ENCODE measurements around the gene ENG.

Gene ENG

DNA sequence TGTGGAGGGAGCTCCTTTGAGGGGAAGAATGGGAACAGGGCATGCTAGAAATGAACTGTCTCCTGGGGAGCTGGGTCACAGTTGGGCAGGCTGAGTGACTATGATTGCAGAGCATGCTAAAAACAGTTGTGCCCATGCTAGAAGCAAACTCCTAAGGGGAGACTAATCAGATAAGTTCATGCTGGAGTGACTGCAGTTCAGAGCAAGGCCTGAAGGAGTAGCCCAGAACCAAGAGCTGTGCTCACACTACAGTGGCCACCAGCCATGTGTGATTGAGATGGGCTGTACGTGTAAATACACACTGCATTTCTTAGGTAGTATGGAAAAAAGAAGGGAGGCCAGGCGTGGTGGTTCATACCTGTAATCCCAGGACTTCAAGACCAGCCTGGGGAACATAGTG, 33.3 kb upstream of the ENG start:
- H3K9me3 ChIP-seq (ENCODE audit: insufficient read depth, low read length, severe bottlenecking): peaks cover 2% of the 10 kb centered on the region
- no peaks in the 10 kb centered on the region for H3K4me1 ChIP-seq (ENCODE audit: insufficient read depth, low read length)
- peaks cover 28% of the 10 kb centered on the region for H3K36me3 ChIP-seq (ENCODE audit: insufficient read depth, low read length)
- ATAC-seq (ENCODE audit: insufficient read depth, low read depth) (0 out of 3 replicates have a peak, but pooled peaks have one; percentile 31), DNase-seq (no peak)
- no peaks in the 10 kb centered on the region for H3K79me2 ChIP-seq (ENCODE audit: insufficient read depth, low read length)
- H4K20me1 ChIP-seq (ENCODE audit: insufficient read depth, low read length): no peaks in the 10 kb centered on the region
- H3K27me3 ChIP-seq (ENCODE audit: insufficient read depth, low read length, poor library complexity): no peaks in the 10 kb centered on the region
- H3K27ac ChIP-seq (ENCODE audit: low read length): no peak overlapping the region
- no peak overlapping the region for H3K4me2 ChIP-seq (ENCODE audit: insufficient read depth, low read length)
- H2AFZ ChIP-seq (ENCODE audit: low read depth, low read length): no peak overlapping the region
- H3K4me3 ChIP-seq (ENCODE audit: low read depth in 1 of 2, low read length in 2 of 2): no peak overlapping the region
- no peak for TF ChIP-seq CTCF (IDR thresholded peaks at IDR 0.05; ENCODE audit: borderline replicate concordance, extremely low read depth, low read length, poor library complexity, severe bottlenecking)
- no peak for TF ChIP-seq EZH2 (IDR thresholded peaks at IDR 0.05; ENCODE audit: borderline replicate concordance, low read depth, low read length, severe bottlenecking)
- no peak overlapping the region for H3K9ac ChIP-seq (ENCODE audit: low read depth, low read length)

DNA sequence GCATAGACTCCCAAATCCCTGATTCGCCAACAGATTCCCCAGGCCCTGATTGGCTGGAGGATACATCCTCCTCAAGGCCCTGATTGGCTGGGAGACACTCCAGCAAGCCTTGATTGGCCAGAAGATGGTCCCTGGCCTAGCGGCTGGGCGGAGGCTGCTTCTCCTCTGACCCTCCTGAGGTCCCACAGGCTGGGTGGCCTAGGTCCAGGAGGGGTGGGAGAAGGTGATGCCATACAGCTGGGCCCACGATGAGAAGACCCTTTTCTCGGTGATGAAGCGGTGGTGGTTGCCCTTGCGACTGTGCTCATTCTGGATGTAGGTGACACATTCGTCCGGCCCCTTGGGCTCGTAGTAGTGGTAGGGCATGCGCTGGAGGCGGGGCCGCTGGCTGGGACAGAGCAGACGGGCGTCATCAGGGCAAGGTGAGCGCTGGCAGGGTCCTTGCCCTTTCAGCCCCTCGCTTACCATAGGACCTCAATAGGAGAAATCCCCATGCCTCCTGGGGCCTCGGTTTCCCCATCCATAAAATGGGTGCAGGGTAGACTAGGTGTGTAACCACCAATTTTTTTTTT, 32.0 kb upstream of the ENG start:
- DNase-seq (no peak), ATAC-seq (ENCODE audit: insufficient read depth, low read depth) (no peak)
- no peak overlapping the region for H3K4me2 ChIP-seq (ENCODE audit: insufficient read depth, low read length)
- H2AFZ ChIP-seq (ENCODE audit: low read depth, low read length): no peak overlapping the region
- H3K27me3 ChIP-seq (ENCODE audit: insufficient read depth, low read length, poor library complexity): no peaks in the 10 kb centered on the region
- H3K4me1 ChIP-seq (ENCODE audit: insufficient read depth, low read length): no peaks in the 10 kb centered on the region
- H4K20me1 ChIP-seq (ENCODE audit: insufficient read depth, low read length): no peaks in the 10 kb centered on the region
- peaks cover 25% of the 10 kb centered on the region for H3K36me3 ChIP-seq (ENCODE audit: insufficient read depth, low read length)
- H3K4me3 ChIP-seq (ENCODE audit: low read depth in 1 of 2, low read length in 2 of 2): no peak overlapping the region
- H3K9ac ChIP-seq (ENCODE audit: low read depth, low read length): no peak overlapping the region
- no peaks in the 10 kb centered on the region for H3K9me3 ChIP-seq (ENCODE audit: insufficient read depth, low read length, severe bottlenecking)
- no peak overlapping the region for H3K27ac ChIP-seq (ENCODE audit: low read length)
- TF ChIP-seq CTCF (IDR thresholded peaks at IDR 0.05; ENCODE audit: borderline replicate concordance, extremely low read depth, low read length, poor library complexity, severe bottlenecking) (no peak), EZH2 (IDR thresholded peaks at IDR 0.05; ENCODE audit: borderline replicate concordance, low read depth, low read length, severe bottlenecking) (no peak)
- no peaks in the 10 kb centered on the region for H3K79me2 ChIP-seq (ENCODE audit: insufficient read depth, low read length)

DNA sequence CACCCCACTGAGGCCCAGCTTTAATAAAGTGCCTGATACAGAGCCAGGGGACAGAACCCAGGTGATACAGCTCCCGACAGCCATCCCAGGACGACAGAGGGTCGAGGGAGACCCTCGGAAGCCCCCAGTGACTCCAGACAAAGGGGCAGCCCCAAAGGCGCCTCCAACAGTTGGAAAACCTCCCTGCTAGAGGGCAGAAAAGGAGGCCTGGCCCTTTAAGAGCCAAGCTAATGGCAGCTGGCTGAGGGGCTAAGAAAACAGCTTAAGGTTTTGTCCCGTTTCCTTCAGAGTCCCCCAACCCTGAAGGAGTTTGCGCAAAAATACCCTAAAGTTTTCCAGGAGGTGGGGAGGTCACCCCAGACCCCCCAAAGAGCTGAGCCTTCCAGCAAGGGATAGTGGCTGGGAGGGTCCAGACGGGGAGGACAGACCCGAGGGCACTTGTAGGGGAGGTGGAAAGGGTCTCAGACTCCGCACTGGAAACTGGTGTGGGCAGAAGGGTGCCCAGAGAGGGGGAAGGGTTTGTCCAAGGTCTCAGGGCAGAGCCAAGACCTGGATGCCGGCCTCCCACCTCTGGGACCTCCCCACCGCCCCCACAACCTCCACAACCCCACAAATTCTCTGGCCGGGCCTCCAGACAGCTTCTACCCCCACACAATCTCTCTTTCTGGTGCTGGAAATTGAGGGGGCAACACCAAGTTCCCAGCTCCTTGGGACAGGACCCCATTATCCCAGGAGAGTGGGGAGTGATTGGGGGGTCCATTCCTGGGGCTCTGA, 31.2 kb upstream of the ENG start:
- H3K9ac ChIP-seq (ENCODE audit: low read depth, low read length): no peak overlapping the region
- no peak overlapping the region for H3K4me3 ChIP-seq (ENCODE audit: low read depth in 1 of 2, low read length in 2 of 2)
- H2AFZ ChIP-seq (ENCODE audit: low read depth, low read length): no peak overlapping the region
- no peaks in the 10 kb centered on the region for H4K20me1 ChIP-seq (ENCODE audit: insufficient read depth, low read length)
- no peak for ATAC-seq (ENCODE audit: insufficient read depth, low read depth)
- no peak for TF ChIP-seq CTCF (IDR thresholded peaks at IDR 0.05; ENCODE audit: borderline replicate concordance, extremely low read depth, low read length, poor library complexity, severe bottlenecking)
- no peak for TF ChIP-seq EZH2 (IDR thresholded peaks at IDR 0.05; ENCODE audit: borderline replicate concordance, low read depth, low read length, severe bottlenecking)
- no peak overlapping the region for H3K27ac ChIP-seq (ENCODE audit: low read length)
- H3K36me3 ChIP-seq (ENCODE audit: insufficient read depth, low read length): peaks cover 18% of the 10 kb centered on the region
- no peaks in the 10 kb centered on the region for H3K27me3 ChIP-seq (ENCODE audit: insufficient read depth, low read length, poor library complexity)
- H3K9me3 ChIP-seq (ENCODE audit: insufficient read depth, low read length, severe bottlenecking): no peaks in the 10 kb centered on the region
- no peaks in the 10 kb centered on the region for H3K79me2 ChIP-seq (ENCODE audit: insufficient read depth, low read length)
- no peak overlapping the region for H3K4me2 ChIP-seq (ENCODE audit: insufficient read depth, low read length)
- no peak for DNase-seq
- no peaks in the 10 kb centered on the region for H3K4me1 ChIP-seq (ENCODE audit: insufficient read depth, low read length)

Data from DND-41 (cell line).